ENCODE measurements around the gene TDRD5. TPM values are rescaled to one million over a fixed set of nuclear protein-coding genes. Genes with fewer than 3 reads are reported as not detected.

Gene TDRD5
- total and polyA plus RNA-seq, 2 experiments from 2014 or later, result 1.4 TPM; not detected in 1

- peaks cover 42% of the 10 kb centered on the region for H3K27me3 Mint-ChIP-seq (ENCODE audit: insufficient read depth, low read depth, poor library complexity)
Observed at GRCh38 chr1:179590671-179591070, 961 bp upstream of the TDRD5 start.

More at GRCh38 chr1:179590671-179591070, 961 bp upstream of the TDRD5 start:
- H3K4me3 Mint-ChIP-seq, result no peak overlapping the region
- no peak for ATAC-seq
- Histone ChIP-seq H3K9me2 (ENCODE audit: insufficient read depth) (peaks cover 7% of the 10 kb centered on the region; the same call in 1 of the 2 replicates), H2AFZ (no peak overlapping the region), H3K36me3 (ENCODE audit: insufficient read depth) (no peaks in the 10 kb centered on the region), H3K27ac (ENCODE audit: low read depth) (no peak overlapping the region), H3K4me3 (no peak overlapping the region), H3K4me2 (no peak overlapping the region), H3F3A (replicated peaks; ENCODE audit: low read depth) (0 out of 2 replicates have a peak, but pooled peaks cover 9% of the 10 kb centered on the region), H3K27me3 (ENCODE audit: insufficient read depth) (peaks cover 78% of the 10 kb centered on the region), H3K4me1 (ENCODE audit: insufficient read depth) (peaks cover 4% of the 10 kb centered on the region; the same call in 1 of the 2 replicates), H4K20me1 (replicated peaks; ENCODE audit: insufficient read depth) (no peaks in the 10 kb centered on the region; the same call in 1 of the 2 replicates), H3K79me2 (replicated peaks; ENCODE audit: insufficient read depth) (no peaks in the 10 kb centered on the region)
- no peak overlapping the region for H3K27ac Mint-ChIP-seq
- peaks cover 7% of the 10 kb centered on the region for H3K4me1 Mint-ChIP-seq
- TF ChIP-seq CREB1 (CRISPR knock-in tag; IDR thresholded peaks at IDR 0.05; ENCODE audit: low read depth) (no peak), ZNF462 (CRISPR knock-in tag; IDR thresholded peaks at IDR 0.05) (no peak), POLR2AphosphoS5 (IDR thresholded peaks at IDR 0.05; ENCODE audit: low read depth) (no peak), JUNB (IDR thresholded peaks at IDR 0.05; ENCODE audit: unreplicated experiment) (no peak), REST (IDR thresholded peaks at IDR 0.05; ENCODE audit: unreplicated experiment) (no peak), ZNF331 (CRISPR knock-in tag; IDR thresholded peaks at IDR 0.05; ENCODE audit: low read depth) (no peak), CTCF (conservative IDR thresholded peaks at IDR 0.05; ENCODE audit: low read depth in 2 of 2) (no peak), NANOG (IDR thresholded peaks at IDR 0.05; ENCODE audit: borderline replicate concordance) (no peak), EZH2 (IDR thresholded peaks at IDR 0.05; ENCODE audit: low read depth, unreplicated experiment) (no peak), STAT1 (IDR thresholded peaks at IDR 0.05; ENCODE audit: unreplicated experiment) (no peak)
- peaks cover 6% of the 10 kb centered on the region; the same call in 1 of the 3 replicates for H3K9me3 Mint-ChIP-seq
- DNase-seq (ENCODE audit: low spot score), result no peak
- H3K36me3 Mint-ChIP-seq (ENCODE audit: low read depth), result no peaks in the 10 kb centered on the region
